ENCODE data around the gene PISD.

PISD gene

DNA sequence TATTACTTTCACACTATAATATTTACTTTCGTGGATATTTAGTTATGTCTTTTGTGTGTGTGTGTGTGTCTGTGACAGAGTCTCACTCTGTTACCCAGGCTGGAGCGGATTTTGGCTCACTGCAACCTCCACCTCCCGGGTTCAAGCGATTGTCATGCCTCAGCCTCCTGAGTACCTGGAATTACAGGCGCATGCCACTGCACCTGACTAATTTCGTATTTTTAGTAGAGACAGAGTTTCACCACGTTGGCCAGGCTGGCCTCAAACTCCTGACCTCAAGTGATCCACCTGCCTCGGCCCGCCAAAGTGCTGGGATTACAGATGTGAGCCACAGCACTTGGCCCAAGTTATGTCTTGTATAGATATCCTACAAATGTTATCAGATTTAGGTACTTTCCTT lies 9.9 kb downstream of the PISD start:
- H3K27ac ChIP-seq (replicated peaks): no peak overlapping the region
- no peak for DNase-seq (ENCODE audit: low read depth in 1 of 2, low spot score in 1 of 2)
- H3K4me3 ChIP-seq (replicated peaks; ENCODE audit: insufficient read depth, low read length): no peak overlapping the region
- H3K27me3 ChIP-seq (ENCODE audit: insufficient read depth, poor library complexity, severe bottlenecking): no peaks in the 10 kb centered on the region
- TF ChIP-seq POLR2AphosphoS5 (IDR thresholded peaks at IDR 0.05; ENCODE audit: low read depth) (no peak), SPI1 (IDR thresholded peaks at IDR 0.05; ENCODE audit: borderline replicate concordance, low read depth) (no peak), GABPA (IDR thresholded peaks at IDR 0.05; ENCODE audit: low read depth) (no peak), CTCF (IDR thresholded peaks at IDR 0.05; ENCODE audit: insufficient read depth, low read length) (no peak)
- TF ChIP-seq, protein P1, sequence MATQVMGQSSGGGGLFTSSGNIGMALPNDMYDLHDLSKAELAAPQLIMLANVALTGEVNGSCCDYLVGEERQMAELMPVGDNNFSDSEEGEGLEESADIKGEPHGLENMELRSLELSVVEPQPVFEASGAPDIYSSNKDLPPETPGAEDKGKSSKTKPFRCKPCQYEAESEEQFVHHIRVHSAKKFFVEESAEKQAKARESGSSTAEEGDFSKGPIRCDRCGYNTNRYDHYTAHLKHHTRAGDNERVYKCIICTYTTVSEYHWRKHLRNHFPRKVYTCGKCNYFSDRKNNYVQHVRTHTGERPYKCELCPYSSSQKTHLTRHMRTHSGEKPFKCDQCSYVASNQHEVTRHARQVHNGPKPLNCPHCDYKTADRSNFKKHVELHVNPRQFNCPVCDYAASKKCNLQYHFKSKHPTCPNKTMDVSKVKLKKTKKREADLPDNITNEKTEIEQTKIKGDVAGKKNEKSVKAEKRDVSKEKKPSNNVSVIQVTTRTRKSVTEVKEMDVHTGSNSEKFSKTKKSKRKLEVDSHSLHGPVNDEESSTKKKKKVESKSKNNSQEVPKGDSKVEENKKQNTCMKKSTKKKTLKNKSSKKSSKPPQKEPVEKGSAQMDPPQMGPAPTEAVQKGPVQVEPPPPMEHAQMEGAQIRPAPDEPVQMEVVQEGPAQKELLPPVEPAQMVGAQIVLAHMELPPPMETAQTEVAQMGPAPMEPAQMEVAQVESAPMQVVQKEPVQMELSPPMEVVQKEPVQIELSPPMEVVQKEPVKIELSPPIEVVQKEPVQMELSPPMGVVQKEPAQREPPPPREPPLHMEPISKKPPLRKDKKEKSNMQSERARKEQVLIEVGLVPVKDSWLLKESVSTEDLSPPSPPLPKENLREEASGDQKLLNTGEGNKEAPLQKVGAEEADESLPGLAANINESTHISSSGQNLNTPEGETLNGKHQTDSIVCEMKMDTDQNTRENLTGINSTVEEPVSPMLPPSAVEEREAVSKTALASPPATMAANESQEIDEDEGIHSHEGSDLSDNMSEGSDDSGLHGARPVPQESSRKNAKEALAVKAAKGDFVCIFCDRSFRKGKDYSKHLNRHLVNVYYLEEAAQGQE (IDR thresholded peaks at IDR 0.05; ENCODE audit: insufficient replicate concordance, low read depth): no peak

GRCh38 chr22:31651664-31652063 lies 10.4 kb downstream of the PISD start:
- Histone ChIP-seq H3K27me3 (ENCODE audit: insufficient read depth, poor library complexity, severe bottlenecking) (no peaks in the 10 kb centered on the region), H3K4me3 (replicated peaks; ENCODE audit: insufficient read depth, low read length) (no peak overlapping the region), H3K27ac (replicated peaks) (no peak overlapping the region)
- TF ChIP-seq SPI1 (IDR thresholded peaks at IDR 0.05; ENCODE audit: borderline replicate concordance, low read depth) (no peak), POLR2AphosphoS5 (IDR thresholded peaks at IDR 0.05; ENCODE audit: low read depth) (no peak), GABPA (IDR thresholded peaks at IDR 0.05; ENCODE audit: low read depth) (no peak), CTCF (IDR thresholded peaks at IDR 0.05; ENCODE audit: insufficient read depth, low read length) (no peak)
- TF ChIP-seq, protein P1 (IDR thresholded peaks at IDR 0.05; ENCODE audit: insufficient replicate concordance, low read depth): no peak
- DNase-seq (ENCODE audit: low read depth in 1 of 2, low spot score in 1 of 2): no peak

- no peak for TF ChIP-seq GABPA (IDR thresholded peaks at IDR 0.05; ENCODE audit: low read depth)
- no peak for TF ChIP-seq SPI1 (IDR thresholded peaks at IDR 0.05; ENCODE audit: borderline replicate concordance, low read depth)
- no peak for TF ChIP-seq POLR2AphosphoS5 (IDR thresholded peaks at IDR 0.05; ENCODE audit: low read depth)
- TF ChIP-seq, protein P1 (IDR thresholded peaks at IDR 0.05; ENCODE audit: insufficient replicate concordance, low read depth): no peak
- Histone ChIP-seq H3K27ac (replicated peaks) (no peak overlapping the region), H3K4me3 (replicated peaks; ENCODE audit: insufficient read depth, low read length) (no peak overlapping the region), H3K27me3 (ENCODE audit: insufficient read depth, poor library complexity, severe bottlenecking) (no peaks in the 10 kb centered on the region)
- DNase-seq (ENCODE audit: low read depth in 1 of 2, low spot score in 1 of 2): peak in 1 of 2 experiments; percentile 57
These were observed 11.6 kb downstream of the PISD start for GRCh38 chr22:31650391-31650790.

Measured in HL-60 (cell line).